Measurements from ENCODE around the gene RNF34.
"Not testable (repeated sequence)": the region's sequence is repeated elsewhere in the genome, so short reads cannot be mapped to it uniquely, and the experiment has no call there.

Gene RNF34

DNA sequence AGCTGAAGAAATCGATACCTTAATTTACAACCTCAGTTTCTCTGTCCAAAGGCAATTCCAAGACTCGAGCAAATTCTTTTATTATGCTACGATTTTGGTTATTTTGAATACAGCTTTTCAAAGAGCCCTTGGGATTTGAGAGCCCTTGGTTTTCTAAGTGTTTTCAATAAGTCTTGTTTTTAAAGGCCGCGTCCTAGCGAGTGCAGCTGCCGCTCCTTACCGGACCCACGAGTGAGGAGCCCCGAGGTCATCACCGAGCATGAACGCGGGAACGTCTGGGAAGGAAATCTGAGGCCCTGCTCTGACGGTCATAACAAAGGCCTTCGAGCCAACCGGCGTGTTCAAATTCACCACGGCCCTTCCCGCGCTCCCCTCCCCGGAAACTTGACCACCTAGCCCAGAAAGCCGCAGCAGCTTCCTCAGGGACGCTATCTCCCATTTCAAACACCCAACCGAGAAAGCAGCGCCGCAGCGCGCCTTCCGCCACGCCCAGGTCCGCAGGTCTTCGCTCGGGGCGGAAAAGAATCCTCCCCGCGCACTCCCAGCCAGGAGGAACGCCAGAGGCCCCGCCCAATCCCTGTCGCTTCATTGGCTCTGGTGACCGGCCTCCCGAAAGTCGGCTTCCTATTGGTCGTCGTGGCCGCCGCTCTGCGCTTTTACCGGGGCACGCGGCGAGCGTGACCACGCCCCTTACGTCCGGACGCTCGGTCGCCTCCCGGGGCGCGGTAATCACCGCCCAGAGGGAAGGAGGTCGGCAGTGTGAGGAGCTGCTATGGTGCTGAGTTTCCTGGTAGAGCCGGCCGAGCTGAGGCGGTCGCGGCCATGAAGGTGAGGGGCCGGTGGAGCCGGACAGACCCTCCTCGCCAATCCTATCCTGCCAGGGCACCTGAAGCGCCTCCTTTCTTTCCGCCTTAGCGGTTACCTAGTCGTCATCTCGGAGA, at the start of gene RNF34:
RNF34 (plus strand) TSS at position 728 of the 941 bp plus-strand sequence; CDS start at position 823, 95 bp downstream.
- peak; percentile 97 for DNase-seq

GRCh38 chr12:121351820-121352681, 47.9 kb upstream of the RNF34 start, which contains the start of gene ANAPC5:
TSS of gene ANAPC5 (minus strand) at chr12:121352411. CDS start at chr12:121352340, 71 bp downstream.
- DNase-seq, result peak; percentile 89

- no peak for DNase-seq
These were observed 47.3 kb upstream of the RNF34 start for GRCh38 chr12:121352682-121353018.

DNA sequence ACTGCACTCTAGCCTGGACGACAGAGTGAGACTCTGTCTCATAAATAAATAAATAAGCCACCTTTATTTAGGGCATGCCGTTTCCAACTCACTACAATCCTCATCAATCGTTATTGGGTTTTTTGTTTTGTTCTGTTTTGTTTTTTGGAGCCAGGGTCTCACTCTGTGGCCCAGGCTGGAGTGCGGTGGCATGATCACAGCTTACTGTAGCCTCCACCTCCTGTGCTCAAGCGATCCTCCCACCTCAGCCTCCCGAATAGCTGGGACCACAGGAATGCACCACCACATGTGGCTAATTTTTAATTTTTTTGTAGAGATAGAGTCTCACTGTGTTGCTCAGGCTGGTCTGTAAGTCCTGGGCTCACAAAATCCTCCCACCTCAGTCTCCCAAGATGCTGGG, 44.1 kb upstream of the RNF34 start:
- DNase-seq, result no peak

DNA sequence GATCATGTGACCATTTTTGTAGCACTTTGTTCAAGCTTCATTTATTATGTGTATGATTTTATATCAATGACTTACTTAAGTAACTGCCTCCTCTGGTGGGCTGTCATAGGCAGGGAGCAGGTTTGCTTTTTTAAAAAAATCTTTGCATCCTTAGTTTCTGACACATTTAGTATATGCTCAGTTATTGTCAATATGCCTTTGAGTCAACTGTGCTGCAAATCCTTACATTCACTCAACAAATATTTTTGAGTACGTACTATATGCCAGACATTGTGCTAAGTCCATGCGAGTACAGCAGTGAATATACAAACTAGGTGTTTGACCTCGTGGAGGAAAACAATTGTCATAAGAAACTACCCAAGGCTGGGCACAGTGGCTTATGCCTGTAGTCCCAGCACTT, 43.3 kb upstream of the RNF34 start:
- DNase-seq, result no peak

DNA sequence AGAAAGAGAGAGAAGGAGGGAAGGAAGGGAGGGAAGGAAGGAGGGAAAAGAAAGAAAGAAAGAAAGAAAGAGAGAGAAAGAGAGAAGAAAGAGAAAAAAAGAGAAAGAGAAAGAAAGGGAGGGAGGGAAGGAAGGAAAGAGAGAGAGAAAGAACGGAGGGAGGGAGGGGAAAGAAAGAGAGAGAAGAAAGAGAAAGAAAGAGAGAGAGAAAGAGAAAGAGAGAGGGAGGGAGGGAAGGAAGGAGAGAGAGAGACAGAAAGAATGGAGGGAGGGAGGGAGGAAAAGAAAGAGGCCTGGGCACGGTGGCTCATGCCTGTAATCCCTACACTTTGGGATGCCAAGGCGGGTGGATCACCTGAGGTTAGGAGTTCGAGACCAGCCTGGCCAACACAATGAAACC, 42.6 kb upstream of the RNF34 start:
- no peak for DNase-seq

DNA sequence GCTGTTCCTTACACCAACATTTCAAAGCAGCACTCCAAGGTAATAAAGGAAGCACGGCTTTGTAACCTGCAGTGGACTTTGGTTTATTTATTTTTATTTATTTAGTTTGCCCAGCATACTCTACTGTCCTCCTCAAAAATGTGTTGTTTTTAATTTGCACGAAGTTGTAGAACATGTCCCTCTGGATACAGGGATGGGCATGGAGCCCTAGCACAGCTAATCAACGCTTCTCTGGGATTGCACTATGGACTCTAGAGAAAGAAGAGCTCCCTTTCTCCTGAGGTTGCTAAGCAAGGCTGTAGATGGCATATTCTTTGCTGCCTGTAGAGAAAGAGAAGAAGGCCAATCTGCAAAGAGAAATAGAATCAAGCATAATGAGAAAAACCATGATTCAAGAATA, 41.8 kb upstream of the RNF34 start:
- no peak for DNase-seq

- DNase-seq, result no peak
These were observed 35.2 kb upstream of the RNF34 start for GRCh38 chr12:121364683-121365121.

DNA sequence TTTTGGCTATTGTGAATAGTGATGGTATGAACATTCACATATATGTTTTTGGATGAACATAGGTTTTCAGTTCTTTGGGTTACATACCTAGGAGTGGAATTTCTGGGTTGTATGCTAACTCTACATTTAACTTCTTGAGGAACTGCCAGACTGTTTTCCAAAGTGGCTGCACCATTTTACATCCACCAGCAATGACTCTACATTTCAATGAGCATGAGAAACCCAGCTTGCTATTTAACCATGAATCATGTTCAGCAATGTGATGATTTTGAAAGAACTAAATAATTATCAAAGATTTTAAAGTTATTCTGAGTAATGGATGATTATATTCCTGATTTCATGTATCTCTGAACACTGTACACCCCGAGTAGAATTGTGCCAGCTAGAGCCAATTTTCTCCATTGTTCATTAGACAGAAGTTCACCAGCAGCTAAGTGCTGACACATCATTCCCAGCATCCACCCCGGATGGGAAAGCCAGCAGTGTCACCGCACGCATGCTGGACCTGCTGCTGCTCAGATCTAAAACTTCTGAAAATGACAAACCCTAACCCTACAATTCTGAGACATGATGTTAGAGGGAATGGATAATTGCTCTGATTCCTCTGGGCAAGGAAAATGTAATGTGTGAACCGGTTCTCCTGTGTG, 34.4 kb upstream of the RNF34 start:
- no peak for DNase-seq

- no peak for DNase-seq
These were observed 33.9 kb upstream of the RNF34 start for GRCh38 chr12:121366063-121366459.

DNA sequence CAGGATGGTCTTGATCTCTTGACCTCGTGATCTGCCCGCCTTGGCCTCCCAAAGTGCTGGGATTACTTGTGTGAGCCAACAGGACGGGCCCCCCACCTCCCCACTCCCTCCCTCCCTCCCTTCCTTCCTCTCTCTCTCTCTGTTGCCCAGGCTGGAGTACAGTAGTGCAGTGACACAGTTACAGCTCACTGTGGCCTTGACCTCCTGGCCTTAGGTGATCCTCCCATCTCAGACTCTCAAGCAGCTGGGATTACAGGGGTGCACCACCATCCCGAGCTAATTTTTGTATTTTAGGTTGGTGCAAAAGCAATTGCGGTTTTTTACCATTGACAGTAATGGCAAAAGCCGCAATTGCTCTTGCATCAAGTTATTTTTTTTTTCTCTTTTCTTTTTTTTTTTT, 28.5 kb upstream of the RNF34 start:
- DNase-seq, result no peak

GRCh38 chr12:121373755-121374154, 26.2 kb upstream of the RNF34 start:
- no peak for DNase-seq

GRCh38 chr12:121374336-121374735, 25.6 kb upstream of the RNF34 start:
- DNase-seq, result not testable (repeated sequence)

GRCh38 chr12:121374945-121375584, 24.9 kb upstream of the RNF34 start:
- not testable (repeated sequence) for DNase-seq

DNA sequence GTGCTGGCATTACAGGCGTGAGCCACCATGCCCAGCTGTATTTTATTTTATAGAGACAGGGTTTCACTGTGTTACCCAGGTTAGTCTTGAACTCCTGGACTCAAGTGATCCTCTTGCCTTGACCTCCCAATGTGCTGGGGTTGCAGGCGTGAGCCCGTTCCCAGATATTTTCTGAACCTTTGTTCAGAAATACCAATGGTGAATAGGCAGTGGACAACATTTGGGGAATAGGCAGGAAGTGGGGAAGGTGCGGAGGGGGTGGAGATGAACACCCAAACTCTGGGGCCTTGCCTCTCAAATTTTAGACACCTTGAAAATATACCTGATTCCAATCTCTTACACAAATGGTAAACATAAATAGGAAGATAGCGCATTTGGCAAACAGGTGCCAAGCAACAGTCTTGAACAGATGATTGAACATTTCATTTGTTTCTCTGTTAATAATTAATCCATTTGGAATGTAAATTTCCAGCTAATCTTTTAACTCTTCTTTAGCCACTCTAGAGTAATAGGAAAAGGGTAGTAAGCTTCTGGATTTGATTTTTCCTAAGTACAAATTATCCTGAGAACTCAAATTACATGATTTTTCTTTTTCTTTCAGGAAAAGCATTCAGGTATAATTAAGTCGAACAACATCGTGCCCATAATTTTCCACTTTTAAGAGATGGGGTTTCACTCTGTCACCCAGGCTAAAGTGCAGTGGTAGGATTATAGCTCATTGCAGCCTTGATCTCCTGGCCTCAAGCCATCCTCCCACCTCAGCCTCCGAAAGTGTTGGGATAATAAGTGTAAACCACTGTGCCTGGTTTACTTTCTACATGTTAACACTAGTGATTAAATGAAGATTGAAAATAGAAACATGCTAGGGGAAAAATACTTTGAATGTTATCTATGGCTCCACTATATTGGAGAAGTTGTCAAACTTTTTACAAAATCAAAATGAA, 22.9 kb upstream of the RNF34 start:
- DNase-seq, result no peak

DNA sequence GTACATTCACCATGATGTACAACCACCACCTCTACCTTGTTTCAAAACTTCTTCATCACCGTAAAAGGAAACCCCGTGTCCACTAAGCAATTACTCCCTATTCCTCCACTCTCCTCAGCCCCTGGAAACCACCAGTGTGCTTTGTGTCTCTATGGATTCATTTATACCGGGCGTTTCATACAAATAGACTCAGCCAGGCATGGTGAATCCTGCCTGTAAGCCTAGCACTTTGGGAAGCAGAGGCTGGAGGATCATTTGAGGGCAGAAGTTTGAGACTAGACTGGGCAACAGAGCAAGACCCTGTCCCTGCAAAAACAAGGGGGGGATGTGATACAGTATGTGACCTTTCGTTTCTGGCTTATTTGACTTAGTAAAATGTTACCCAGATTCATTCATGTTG, 21.2 kb upstream of the RNF34 start:
- DNase-seq, result no peak

- no peak for DNase-seq
These were observed 20.0 kb upstream of the RNF34 start for GRCh38 chr12:121379945-121380344.

GRCh38 chr12:121383601-121384021, 16.3 kb upstream of the RNF34 start:
- no peak for DNase-seq

GRCh38 chr12:121384891-121385290, 15.0 kb upstream of the RNF34 start:
- DNase-seq, result not testable (repeated sequence)

DNA sequence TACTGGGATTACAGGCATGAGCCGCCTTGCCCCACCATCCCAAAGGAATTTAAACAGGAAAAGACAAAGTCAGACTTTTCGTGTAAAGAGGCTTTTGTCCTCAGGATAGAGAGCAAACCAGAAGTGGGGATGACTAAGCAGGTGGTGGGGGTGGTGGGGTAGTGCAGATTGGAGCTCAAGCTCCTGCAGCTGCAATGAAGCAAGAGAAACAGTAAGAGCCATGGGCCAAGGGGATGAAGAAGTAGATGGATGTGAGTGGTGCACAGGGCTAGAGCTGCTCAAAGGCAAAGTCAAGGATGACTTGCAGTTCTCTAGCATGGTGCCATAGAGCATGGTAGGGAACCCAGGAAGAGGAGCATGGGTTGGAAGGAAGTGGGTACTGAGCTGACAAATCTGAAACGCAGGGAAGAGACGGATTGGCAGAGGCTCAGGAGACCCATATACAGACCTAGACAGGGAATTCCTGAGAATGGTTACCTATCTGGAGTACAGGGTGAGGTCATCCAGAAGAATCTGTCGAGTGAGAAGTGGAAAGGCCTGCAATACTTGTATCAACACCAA, 11.4 kb upstream of the RNF34 start:
- no peak for DNase-seq

GRCh38 chr12:121390856-121391255, 9.1 kb upstream of the RNF34 start:
- no peak for DNase-seq

All from activated CD8-positive, alpha-beta memory T cell treated with anti-CD3 and anti-CD28 coated beads, Interleukin-2, amount 50 U/mL, for 48 hours (primary cell).